Trophoblast cell (in vitro differentiated cells and primary cell): ENCODE measurements around the gene ZC3H12C.
"Not testable (repeated sequence)": the region's sequence is repeated elsewhere in the genome, so short reads cannot be mapped to it uniquely, and the experiment has no call there.

Experiments used
- DNase-seq, 2 donors: peaks; one replicate each; pipeline ENCODE4 v3.0.0-alpha.2; 2016
- H2AFZ ChIP-seq: 2 replicates; pipeline ENCODE4 v1.6.1; 2013; ENCODE audit warnings: low read length, moderate library complexity, mild to moderate bottlenecking; ENCODE audit not compliant: insufficient read depth, poor library complexity
- H2AK5ac ChIP-seq: 2 replicates; pipeline ENCODE4 v1.6.1; 2013; ENCODE audit warnings: mild to moderate bottlenecking, low read length
- H2BK120ac ChIP-seq: 2 replicates; pipeline ENCODE4 v1.6.1; 2013; ENCODE audit warnings: low read length, mild to moderate bottlenecking, moderate library complexity; ENCODE audit not compliant: insufficient read depth, poor library complexity
- H2BK12ac ChIP-seq: 2 replicates; pipeline ENCODE4 v1.6.1; 2013; ENCODE audit warnings: mild to moderate bottlenecking, low read length, moderate library complexity
- H2BK5ac ChIP-seq: 2 replicates; pipeline ENCODE4 v1.6.1; 2013; ENCODE audit warnings: low read length, low read depth, moderate library complexity, mild to moderate bottlenecking; ENCODE audit not compliant: poor library complexity
- H3K14ac ChIP-seq: 2 replicates; pipeline ENCODE4 v1.6.1; 2013; ENCODE audit warnings: mild to moderate bottlenecking, low read length
- H3K18ac ChIP-seq: 2 replicates; pipeline ENCODE4 v1.6.1; 2013; ENCODE audit warnings: mild to moderate bottlenecking, low read length
- H3K23ac ChIP-seq: 2 replicates; pipeline ENCODE4 v1.6.1; 2013; ENCODE audit warnings: low read length
- H3K27ac ChIP-seq: 2 replicates; pipeline ENCODE4 v1.5.1; 2013; ENCODE audit warnings: low read depth, mild to moderate bottlenecking, inconsistent platforms, low read length, moderate library complexity
- H3K27me3 ChIP-seq: 2 replicates; pipeline ENCODE4 v1.6.1; 2013; ENCODE audit warnings: inconsistent platforms, mild to moderate bottlenecking, low read length, moderate library complexity; ENCODE audit not compliant: insufficient read depth
- H3K36me3 ChIP-seq, 2 experiments: 1 replicate in 1 of 2; 2 replicates in 1 of 2; pipeline ENCODE4 v1.6.1; 2013; ENCODE audit warnings: low read length in 2 of 2, mild to moderate bottlenecking in 2 of 2, moderate library complexity in 1 of 2; ENCODE audit not compliant: insufficient read depth in 2 of 2, control insufficient read depth in 1 of 2
- H3K4ac ChIP-seq: 2 replicates; pipeline ENCODE4 v1.6.1; 2013; ENCODE audit warnings: low read depth, mild to moderate bottlenecking, low read length, moderate library complexity
- H3K4me1 ChIP-seq, 2 experiments: 1 replicate in 1 of 2; 2 replicates in 1 of 2; pipeline ENCODE4 v1.6.1; 2013; ENCODE audit warnings: low read length in 2 of 2, mild to moderate bottlenecking in 2 of 2, moderate library complexity in 1 of 2; ENCODE audit not compliant: insufficient read depth in 2 of 2, control insufficient read depth in 1 of 2
- H3K4me2 ChIP-seq: 2 replicates; pipeline ENCODE4 v1.6.1; 2013; ENCODE audit warnings: inconsistent platforms, mild to moderate bottlenecking, low read length, moderate library complexity
- H3K4me3 ChIP-seq: 2 replicates; pipeline ENCODE4 v1.5.1; 2013; ENCODE audit warnings: mild to moderate bottlenecking, low read depth, low read length, inconsistent platforms
- H3K79me1 ChIP-seq: one replicate; pipeline ENCODE4 v1.6.1; 2013; ENCODE audit warnings: low read length
- H3K79me2 ChIP-seq: 2 replicates; pipeline ENCODE4 v1.6.1; 2013; ENCODE audit warnings: low read length, mild to moderate bottlenecking; ENCODE audit not compliant: control insufficient read depth, insufficient read depth, poor library complexity
- H3K9ac ChIP-seq: 2 replicates; pipeline ENCODE4 v1.6.1; 2013; ENCODE audit warnings: mild to moderate bottlenecking, low read length
- H3K9me3 ChIP-seq: 2 replicates; pipeline ENCODE4 v1.6.1; 2013; ENCODE audit warnings: low read depth, mild to moderate bottlenecking, control low read depth, inconsistent platforms, low read length; ENCODE audit not compliant: insufficient read depth
- H4K12ac ChIP-seq: 2 replicates; pipeline ENCODE4 v1.6.1; 2013; ENCODE audit warnings: low read depth, mild to moderate bottlenecking, low read length, moderate library complexity
- H4K8ac ChIP-seq: 2 replicates; pipeline ENCODE4 v1.6.1; 2013; ENCODE audit warnings: low read depth, mild to moderate bottlenecking, low read length, moderate library complexity
- H4K91ac ChIP-seq: one replicate; pipeline ENCODE4 v1.6.1; 2013; ENCODE audit warnings: low read depth, mild to moderate bottlenecking, low read length, moderate library complexity
- WGBS: extraction: QIAGEN DNeasy Blood & Tissue Kit; methylation state at CpG from one replicate; pipeline ENCODE4 v1.1.7; 2013; ENCODE audit warnings: missing lambda C conversion rate; ENCODE audit not compliant: insufficient read length, insufficient coverage; ENCODE audit errors: extremely low coverage; 5-methylcytosine and 5-hydroxymethylcytosine counted together

ZC3H12C gene

DNA sequence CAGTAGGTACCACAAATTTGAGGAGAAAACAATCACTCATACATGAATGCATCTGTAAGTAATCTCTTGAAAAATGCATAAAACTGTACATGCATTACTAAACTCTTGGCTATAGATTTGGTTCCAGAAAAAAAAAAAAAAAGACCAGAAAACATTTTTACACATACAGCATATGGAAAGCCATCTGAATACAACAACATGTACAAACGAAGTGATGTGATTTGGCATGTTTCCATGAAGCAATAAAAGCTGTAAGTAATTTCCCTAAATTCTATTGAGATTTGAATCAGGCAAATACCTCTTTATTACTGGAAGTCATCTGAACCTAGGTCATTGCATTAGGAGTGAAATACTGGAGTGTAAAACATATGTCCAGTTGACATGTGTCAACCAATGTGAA, 31.9 kb upstream of the ZC3H12C start:
- Histone ChIP-seq H3K79me2 (no peaks in the 10 kb centered on the region), H2BK120ac (no peak overlapping the region), H3K4me3 (no peak overlapping the region), H3K4me2 (no peak overlapping the region), H3K36me3 (no peaks in the 10 kb centered on the region), H3K9me3 (no peaks in the 10 kb centered on the region), H3K27ac (no peak overlapping the region), H3K27me3 (no peaks in the 10 kb centered on the region), H3K14ac (no peak overlapping the region), H4K91ac (no peak overlapping the region), H3K23ac (no peak overlapping the region), H3K18ac (no peak overlapping the region), H3K9ac (no peak overlapping the region), H3K4me1 (peaks cover 0 to 2% of the 10 kb centered on the region in 2 experiments), H2AK5ac (no peak overlapping the region), H2AFZ (no peak overlapping the region), H3K4ac (no peak overlapping the region), H2BK5ac (no peak overlapping the region), H3K79me1 (no peaks in the 10 kb centered on the region), H4K8ac (no peak overlapping the region), H2BK12ac (no peak overlapping the region), H4K12ac (no peak overlapping the region)
- no peak for DNase-seq
- WGBS: no CpG with 5 or more reads among the region's 1 CpG

DNA sequence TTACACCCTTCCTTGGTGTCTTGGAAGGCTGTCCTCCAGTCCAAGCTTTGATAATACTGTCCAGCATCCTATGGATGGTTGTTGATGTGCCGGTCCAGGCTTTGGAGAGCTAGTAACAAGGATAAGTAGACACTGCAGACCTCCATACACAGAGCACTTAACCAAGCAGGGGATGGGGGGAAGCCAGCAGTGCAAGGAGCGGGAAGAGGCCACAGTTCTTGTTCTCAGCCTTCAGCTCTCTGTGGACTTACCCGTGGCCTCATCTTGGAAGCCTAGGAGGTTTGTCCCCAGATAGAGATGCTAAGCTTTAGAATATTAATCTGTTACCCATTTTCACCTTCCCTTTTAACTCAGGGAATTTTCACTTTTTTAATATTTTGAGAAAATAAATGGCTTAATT, 30.9 kb upstream of the ZC3H12C start:
- Histone ChIP-seq H4K12ac (no peak overlapping the region), H2AFZ (no peak overlapping the region), H4K91ac (no peak overlapping the region), H3K27ac (no peak overlapping the region), H3K4me2 (no peak overlapping the region), H3K23ac (no peak overlapping the region), H3K36me3 (no peaks in the 10 kb centered on the region), H3K4me3 (no peak overlapping the region), H3K9me3 (no peaks in the 10 kb centered on the region), H2BK5ac (no peak overlapping the region), H3K14ac (no peak overlapping the region), H4K8ac (no peak overlapping the region), H3K79me1 (no peaks in the 10 kb centered on the region), H3K4ac (no peak overlapping the region), H3K27me3 (no peaks in the 10 kb centered on the region), H3K18ac (no peak overlapping the region), H3K4me1 (peaks cover 0 to 2% of the 10 kb centered on the region in 2 experiments), H3K79me2 (no peaks in the 10 kb centered on the region), H2BK120ac (no peak overlapping the region), H2AK5ac (no peak overlapping the region), H3K9ac (no peak overlapping the region), H2BK12ac (no peak overlapping the region)
- DNase-seq: no peak
- no CpG with 5 or more reads among the region's 3 CpGs for WGBS

DNA sequence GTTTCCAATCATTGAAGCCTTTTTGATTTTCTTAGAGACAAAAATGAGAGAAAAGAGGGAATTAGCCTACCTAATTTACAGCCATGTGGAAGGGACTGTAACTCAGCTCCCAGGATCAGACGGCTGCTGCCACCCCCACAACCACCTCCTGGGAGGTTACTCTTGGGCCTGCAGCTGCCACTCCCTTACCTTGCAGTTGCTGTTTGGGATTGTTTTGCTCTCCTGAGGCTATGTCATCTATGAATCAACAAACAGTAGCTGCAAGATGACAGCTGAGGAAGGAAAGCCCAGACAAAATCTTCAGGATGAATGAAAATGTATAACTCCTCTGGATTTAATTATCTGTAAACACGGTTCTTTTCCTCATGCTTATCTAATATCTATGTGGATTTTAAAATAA, 28.0 kb upstream of the ZC3H12C start:
- Histone ChIP-seq H2AK5ac (no peak overlapping the region), H3K23ac (no peak overlapping the region), H3K27ac (no peak overlapping the region), H3K36me3 (no peaks in the 10 kb centered on the region), H3K79me1 (peaks cover 2% of the 10 kb centered on the region), H3K9ac (no peak overlapping the region), H3K4me2 (no peak overlapping the region), H2BK120ac (no peak overlapping the region), H2BK12ac (no peak overlapping the region), H3K9me3 (no peaks in the 10 kb centered on the region), H3K4me3 (no peak overlapping the region), H4K8ac (no peak overlapping the region), H2BK5ac (no peak overlapping the region), H3K79me2 (no peaks in the 10 kb centered on the region), H4K91ac (no peak overlapping the region), H4K12ac (no peak overlapping the region), H3K27me3 (no peaks in the 10 kb centered on the region), H2AFZ (no peak overlapping the region), H3K14ac (no peak overlapping the region), H3K18ac (no peak overlapping the region), H3K4me1 (peaks cover 5 to 7% of the 10 kb centered on the region in 2 experiments), H3K4ac (no peak overlapping the region)
- no CpG with 5 or more reads among the region's 2 CpGs for WGBS
- peak in 1 of 2 donors; percentile 35 for DNase-seq

DNA sequence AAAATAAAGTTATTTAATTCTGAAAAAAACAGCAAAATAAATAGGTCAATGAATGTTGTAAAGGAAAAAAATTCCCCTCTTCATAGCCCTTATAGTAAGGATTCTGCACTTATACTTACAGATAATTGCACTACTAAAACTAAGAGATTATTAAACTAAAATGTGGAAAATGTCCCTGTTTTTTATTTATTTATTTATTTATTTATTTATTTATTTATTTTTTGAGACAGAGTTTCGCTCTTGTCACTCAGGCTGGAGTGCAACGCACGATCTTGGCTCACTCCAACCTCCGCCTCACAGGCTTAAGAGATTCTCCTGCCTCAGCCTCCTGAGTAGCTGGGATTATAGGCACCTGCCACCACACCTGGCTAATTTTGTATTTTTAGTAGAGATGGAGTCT, 25.2 kb upstream of the ZC3H12C start:
- H4K91ac ChIP-seq, H3K4me2 ChIP-seq, H4K12ac ChIP-seq, H3K27ac ChIP-seq, H2AK5ac ChIP-seq, H3K9ac ChIP-seq, H3K18ac ChIP-seq, H4K8ac ChIP-seq, H3K9me3 ChIP-seq, H3K4me3 ChIP-seq, H3K4ac ChIP-seq, H2BK120ac ChIP-seq, H3K79me2 ChIP-seq, H3K23ac ChIP-seq, H3K36me3 ChIP-seq, DNase-seq, H3K27me3 ChIP-seq, H3K4me1 ChIP-seq, H2AFZ ChIP-seq, H3K14ac ChIP-seq, H2BK12ac ChIP-seq, H2BK5ac ChIP-seq, H3K79me1 ChIP-seq: not testable (repeated sequence)
- WGBS: no CpG with 5 or more reads among the region's 4 CpGs
